Esophagus squamous epithelium (tissue), 4 donors: ENCODE data around the gene CDR2L.

Source experiments
- POLR2A ChIP-seq, 4 donors: fragments of 450-650 bp; IDR thresholded peaks; one replicate each; pipeline ENCODE4 v1.6.1; 2017; ENCODE audit warnings: antibody characterized with exemption in 4 of 4, mild to moderate bottlenecking in 4 of 4, moderate library complexity in 3 of 4
- TF ChIP-seq, protein P1 (sequence below), 6 experiments: fragments of 450-650 bp in 4 of 6; fragments of 200-600 bp in 2 of 6; sonication (generic) in 2 of 6; IDR thresholded peaks; one replicate each; pipeline ENCODE4 v1.5.1; 2016 to 2019; ENCODE audit warnings: antibody characterized with exemption in 6 of 6, mild to moderate bottlenecking in 4 of 6, moderate library complexity in 4 of 6

DNA sequence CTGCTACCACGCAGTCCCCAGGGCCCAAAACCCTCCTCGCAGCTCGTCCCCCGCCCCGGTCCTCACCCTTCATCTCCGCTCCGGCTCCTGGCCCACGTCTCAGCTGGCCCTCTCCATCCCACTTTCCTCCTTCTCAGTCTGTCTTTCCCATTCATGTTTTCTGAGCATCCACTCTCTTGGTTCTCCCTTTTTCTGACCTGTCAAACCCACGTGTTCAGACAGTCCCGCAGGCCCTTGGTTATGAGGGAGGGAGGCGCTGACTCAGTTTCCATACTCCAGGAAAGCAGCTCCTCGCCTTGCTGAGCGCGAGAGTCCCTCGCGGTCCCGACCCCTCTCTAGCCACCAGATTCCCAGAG, 14.5 kb upstream of the CDR2L start:
- TF ChIP-seq POLR2A (IDR thresholded peaks at IDR 0.05) = no peak
- TF ChIP-seq, protein P1, sequence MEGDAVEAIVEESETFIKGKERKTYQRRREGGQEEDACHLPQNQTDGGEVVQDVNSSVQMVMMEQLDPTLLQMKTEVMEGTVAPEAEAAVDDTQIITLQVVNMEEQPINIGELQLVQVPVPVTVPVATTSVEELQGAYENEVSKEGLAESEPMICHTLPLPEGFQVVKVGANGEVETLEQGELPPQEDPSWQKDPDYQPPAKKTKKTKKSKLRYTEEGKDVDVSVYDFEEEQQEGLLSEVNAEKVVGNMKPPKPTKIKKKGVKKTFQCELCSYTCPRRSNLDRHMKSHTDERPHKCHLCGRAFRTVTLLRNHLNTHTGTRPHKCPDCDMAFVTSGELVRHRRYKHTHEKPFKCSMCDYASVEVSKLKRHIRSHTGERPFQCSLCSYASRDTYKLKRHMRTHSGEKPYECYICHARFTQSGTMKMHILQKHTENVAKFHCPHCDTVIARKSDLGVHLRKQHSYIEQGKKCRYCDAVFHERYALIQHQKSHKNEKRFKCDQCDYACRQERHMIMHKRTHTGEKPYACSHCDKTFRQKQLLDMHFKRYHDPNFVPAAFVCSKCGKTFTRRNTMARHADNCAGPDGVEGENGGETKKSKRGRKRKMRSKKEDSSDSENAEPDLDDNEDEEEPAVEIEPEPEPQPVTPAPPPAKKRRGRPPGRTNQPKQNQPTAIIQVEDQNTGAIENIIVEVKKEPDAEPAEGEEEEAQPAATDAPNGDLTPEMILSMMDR (IDR thresholded peaks at IDR 0.05) = no peak
